HG03469 (cell line): ENCODE data around the gene MYH10.
"Not testable (repeated sequence)": the region's sequence is repeated elsewhere in the genome, so short reads cannot be mapped to it uniquely, and the experiment has no call there.

ENCODE experiments used
- ATAC-seq: cut with Tn5 transposase; IDR thresholded peaks from one replicate; pipeline ENCODE4 v1.9.1; 2021; ENCODE audit warnings: mild to moderate bottlenecking, moderate library complexity, moderate number of reproducible peaks; ENCODE audit not compliant: unreplicated experiment

The MYH10 gene

GRCh38 chr17:8558144-8558543 lies 72.4 kb downstream of the MYH10 start:
- ATAC-seq: no peak

DNA sequence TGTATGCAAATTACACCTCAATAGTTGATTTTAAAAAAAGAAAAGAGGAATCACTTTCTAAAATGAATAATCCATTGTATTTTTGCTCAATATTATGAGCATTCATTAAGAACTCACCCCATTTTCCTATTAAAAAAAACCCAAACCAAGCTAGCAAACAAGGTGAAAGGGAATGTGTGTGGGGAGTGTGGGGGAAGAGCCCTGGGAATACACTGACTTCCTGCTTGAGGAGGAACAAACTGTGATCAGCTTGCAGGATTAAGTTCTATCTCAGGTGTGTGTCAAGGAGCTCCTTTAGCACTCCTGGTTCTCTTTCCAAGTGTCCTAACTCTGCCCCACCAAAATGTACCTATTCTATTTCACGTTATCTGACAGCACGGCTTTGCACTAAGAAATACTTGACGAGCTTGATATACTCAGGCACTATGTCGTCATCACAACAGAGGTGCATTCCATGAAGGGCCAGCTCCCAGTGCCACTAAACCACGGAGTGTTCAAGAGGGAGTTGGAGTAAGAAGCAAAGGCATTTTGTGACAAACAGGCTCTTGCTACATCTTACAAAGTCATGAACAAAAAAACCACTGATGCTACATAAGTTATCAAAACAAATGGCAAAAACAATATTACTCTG lies 73.2 kb downstream of the MYH10 start:
- ATAC-seq: no peak

- ATAC-seq: no peak
These were observed 74.5 kb downstream of the MYH10 start for GRCh38 chr17:8556074-8556473.

DNA sequence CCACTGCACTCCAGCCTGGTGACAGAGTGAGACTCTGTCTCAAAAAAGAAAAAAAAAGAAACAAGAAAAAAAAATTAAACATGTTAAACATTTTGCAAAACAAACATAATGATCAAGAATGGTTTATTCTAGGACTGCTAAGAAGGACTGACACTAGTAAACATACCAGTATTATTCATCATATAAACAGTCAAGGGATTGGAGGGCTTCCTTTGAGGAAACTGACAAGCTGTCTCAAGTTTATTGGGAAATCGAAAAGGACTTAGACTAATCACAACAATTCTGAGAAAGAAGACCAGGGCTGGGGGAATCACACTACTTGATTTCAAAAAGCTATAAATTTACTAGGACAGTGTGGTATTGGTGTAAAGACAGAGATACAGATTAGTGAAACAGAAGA lies 75.5 kb downstream of the MYH10 start:
- no peak for ATAC-seq

- ATAC-seq: no peak
These were observed 77.8 kb downstream of the MYH10 start for GRCh38 chr17:8552577-8553320.

DNA sequence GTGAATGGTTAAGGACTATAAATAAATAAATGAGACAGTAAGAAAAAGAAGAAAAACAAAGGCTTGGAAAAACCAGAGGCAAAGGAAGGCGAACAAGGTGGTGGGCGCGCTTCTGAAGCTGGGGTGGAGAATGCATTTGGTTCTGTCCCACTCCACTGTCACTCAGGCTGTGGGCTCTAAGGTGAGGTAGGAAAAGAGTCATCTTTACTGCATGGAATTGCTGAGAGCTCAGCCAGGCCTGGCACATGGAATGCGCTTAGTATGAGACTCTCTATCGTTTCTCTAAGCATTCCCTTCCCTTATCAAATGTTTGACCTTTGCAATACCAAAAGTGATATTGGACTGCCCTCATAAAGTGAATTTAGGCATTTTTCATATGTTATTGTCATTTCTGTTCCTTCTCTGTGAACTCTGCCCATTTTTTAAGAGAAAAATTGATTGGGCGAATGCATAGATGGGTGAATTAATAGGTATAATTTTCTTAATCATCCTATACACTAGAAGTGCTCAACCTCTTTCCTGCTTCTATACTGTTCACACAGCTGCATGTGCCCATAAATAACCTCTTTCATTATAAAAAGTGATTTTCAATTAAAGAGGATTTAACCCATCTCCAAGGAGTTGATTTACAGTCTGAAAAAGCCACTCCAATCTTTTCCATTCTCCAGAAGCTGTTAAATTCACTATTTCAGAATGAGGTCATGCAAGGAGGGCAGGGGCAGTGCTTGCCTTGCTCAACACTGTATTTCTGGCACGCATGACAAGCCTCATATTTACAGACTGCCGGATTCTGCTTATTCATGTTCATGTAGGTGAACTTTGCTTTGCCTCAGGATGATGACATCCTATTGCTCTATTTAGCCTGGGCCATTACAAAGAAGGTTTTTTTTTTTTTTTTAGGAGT lies 87.7 kb downstream of the MYH10 start:
- no peak for ATAC-seq

DNA sequence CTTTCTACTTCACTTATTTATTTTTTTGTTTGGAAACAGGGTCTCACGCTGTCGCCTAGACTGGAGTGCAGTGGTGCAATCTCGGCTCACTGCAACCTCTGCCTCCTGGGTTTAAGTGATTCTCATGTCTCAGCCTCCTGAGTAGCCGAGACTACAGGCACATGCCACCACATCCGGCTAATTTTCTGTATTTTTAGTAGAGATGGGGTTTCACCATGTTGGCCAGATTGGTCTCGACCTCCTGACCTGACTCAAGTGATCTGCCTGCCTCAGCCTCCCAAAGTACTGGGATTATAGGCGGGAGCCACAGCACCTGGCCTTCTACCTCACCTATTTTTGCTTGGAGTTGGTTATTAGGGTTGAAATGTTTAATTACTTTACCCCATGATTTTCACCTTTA lies 90.5 kb downstream of the MYH10 start:
- ATAC-seq: not testable (repeated sequence)

GRCh38 chr17:8537734-8538133 lies 92.8 kb downstream of the MYH10 start:
- ATAC-seq: no peak

DNA sequence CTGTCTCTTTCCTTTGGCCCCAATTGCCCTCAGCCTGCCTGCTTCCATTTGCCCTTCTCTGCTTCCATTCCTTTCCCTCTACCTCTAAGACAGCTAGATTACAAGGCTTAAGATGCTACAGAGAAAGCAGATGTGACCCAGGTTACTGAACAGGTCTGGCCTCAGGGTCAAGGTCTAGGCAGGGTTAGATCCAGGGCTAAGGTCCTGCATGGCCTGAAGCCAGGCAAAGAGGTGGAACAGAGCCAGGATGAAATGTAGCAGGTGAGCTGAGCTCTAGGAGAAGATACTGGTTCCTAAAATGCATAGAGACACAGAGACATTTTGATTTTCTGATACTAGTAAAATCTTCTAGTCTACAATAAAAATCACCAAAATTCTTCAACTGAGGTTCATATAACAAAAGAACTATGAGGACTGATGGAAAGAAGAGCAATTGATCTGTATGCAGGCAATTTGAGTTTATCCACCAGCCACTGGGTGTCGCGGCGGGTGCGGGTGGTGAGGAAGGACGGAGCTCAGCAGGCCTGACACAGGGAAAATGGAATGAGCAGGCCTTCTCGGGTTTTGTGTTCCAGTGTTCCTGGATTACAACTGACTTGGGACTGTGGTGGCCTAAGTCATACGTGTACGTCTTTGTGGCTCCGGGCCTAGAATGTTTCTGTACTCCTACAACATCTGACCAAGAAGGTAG lies 95.9 kb downstream of the MYH10 start:
- no peak for ATAC-seq

DNA sequence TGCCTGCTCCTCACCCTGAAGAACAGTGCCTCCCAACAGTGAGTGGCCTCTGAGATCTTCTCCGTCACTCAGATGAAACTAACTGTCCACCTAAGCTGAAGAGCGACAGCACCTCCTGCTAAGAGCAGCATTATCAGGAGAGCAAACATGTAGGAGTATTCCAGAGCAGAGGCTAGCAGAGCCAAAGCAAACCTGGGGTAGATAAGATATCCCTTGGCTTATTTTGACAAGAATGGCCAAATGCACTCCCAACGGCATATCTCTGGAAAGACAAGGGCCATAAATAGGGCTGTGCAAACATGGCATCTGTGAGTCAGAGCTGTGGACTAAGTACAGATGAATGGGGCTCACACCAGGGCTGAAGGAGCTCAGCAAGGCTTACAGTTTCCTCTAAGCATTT lies 98.5 kb downstream of the MYH10 start:
- ATAC-seq: no peak

- ATAC-seq: no peak
These were observed 107.9 kb downstream of the MYH10 start for GRCh38 chr17:8522577-8522976.

DNA sequence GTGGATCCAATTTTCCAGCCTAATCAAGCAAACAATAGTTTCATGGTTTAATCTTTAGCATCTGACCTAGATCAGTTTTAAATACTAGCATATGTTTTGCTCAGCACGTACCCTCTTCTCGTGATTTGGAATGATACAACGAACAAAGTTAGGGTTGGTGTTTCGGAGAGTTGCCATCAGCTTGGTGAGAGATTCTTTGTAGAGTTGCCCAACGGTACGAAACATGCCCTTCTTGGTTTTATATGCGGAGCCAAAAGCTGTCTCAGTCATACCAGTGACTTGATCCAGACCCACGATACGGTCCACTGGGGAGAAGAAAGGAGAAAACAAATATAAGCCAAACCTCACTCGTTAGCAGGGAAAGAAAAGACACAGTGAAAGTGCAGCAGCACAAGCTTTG lies 109.5 kb downstream of the MYH10 start:
- ATAC-seq: no peak

DNA sequence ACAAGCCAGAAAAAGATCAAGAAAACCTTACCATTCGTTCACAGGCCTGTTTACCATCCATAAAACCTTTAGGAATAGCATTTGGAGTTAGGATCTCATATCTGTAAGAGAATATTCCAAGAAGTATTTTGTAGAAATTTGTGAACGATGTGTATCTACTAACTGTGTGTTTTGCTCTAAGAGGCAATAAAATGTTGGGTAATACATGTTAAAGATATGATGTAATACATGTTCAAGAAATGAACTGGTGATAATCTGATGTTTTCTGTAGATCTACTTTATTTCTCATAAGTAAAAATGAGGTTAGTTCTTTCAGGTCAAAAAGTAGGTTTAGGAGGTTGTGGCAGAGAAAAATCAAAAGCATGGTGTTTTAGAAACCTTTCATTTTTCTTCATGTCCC lies 111.7 kb downstream of the MYH10 start:
- ATAC-seq: no peak

GRCh38 chr17:8518326-8518725 lies 112.2 kb downstream of the MYH10 start:
- no peak for ATAC-seq

GRCh38 chr17:8514801-8515200 lies 115.7 kb downstream of the MYH10 start:
- no peak for ATAC-seq

- ATAC-seq: no peak
These were observed 124.4 kb downstream of the MYH10 start for GRCh38 chr17:8506145-8506544.

- ATAC-seq: no peak
These were observed 125.9 kb downstream of the MYH10 start for GRCh38 chr17:8504460-8505207.

- ATAC-seq: no peak
These were observed 126.7 kb downstream of the MYH10 start for GRCh38 chr17:8503807-8504206.

DNA sequence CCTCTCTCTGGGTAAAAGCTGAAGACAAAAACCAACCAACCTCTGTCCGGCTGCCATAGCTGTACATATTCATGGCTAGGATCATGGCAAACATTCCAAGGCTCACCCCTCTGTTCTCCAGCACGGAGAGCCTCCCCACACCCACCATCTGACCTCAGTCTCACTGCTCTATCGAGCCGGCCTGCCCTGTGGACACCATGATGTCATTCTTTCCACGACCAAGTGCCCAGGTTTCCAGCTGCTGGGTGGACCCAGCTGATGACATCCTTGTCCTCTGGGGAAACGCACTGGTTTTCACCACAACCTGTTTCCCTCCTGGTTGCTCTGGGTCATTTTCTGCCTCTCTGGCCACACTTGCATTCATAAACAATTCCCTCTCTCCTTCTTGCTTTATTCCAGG lies 127.2 kb downstream of the MYH10 start:
- no peak for ATAC-seq

- no peak for ATAC-seq
These were observed 128.4 kb downstream of the MYH10 start for GRCh38 chr17:8502126-8502525.
